ENCODE results near the gene CYP24A1. TPM values are rescaled to one million over a fixed set of nuclear protein-coding genes. Genes with fewer than 3 reads are reported as not detected.

CYP24A1 gene
- total and polyA plus RNA-seq, 2 of the 8 experiments (the other 6 are each of a cell fraction or from before 2014, with no cell fraction given), result not detected

- no peak for TF ChIP-seq SIX5 (IDR thresholded peaks at IDR 0.05; ENCODE audit: low read depth, low read length)
- TF ChIP-seq, protein P1, sequence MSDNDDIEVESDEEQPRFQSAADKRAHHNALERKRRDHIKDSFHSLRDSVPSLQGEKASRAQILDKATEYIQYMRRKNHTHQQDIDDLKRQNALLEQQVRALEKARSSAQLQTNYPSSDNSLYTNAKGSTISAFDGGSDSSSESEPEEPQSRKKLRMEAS (IDR thresholded peaks at IDR 0.05), result no peak
- no peak for TF ChIP-seq FOSL1 (IDR thresholded peaks at IDR 0.05; ENCODE audit: insufficient read depth, low read depth, low read length)
- TF ChIP-seq HDAC2 (IDR thresholded peaks at IDR 0.05; ENCODE audit: borderline replicate concordance in 1 of 2, low read depth in 2 of 2, low read length in 2 of 2), result no peak
- TF ChIP-seq BACH1 (IDR thresholded peaks at IDR 0.05; ENCODE audit: low read length), result no peak
Measured at GRCh38 chr20:54178256-54178655, 4.5 kb upstream of the CYP24A1 start (continued).
